Colon (tissue), 2 donors: ENCODE results near the gene GNG5.
"Not testable (repeated sequence)": the region's sequence is repeated elsewhere in the genome, so short reads cannot be mapped to it uniquely, and the experiment has no call there.

Experiments
- FAIRE-seq: peaks from 2 replicates; lab custom pipeline; 2012; peaks lifted over from hg19 to GRCh38; lab: Jason Lieb, UNC
- donor health status: control.
- donor health status: control.

GNG5 gene

DNA sequence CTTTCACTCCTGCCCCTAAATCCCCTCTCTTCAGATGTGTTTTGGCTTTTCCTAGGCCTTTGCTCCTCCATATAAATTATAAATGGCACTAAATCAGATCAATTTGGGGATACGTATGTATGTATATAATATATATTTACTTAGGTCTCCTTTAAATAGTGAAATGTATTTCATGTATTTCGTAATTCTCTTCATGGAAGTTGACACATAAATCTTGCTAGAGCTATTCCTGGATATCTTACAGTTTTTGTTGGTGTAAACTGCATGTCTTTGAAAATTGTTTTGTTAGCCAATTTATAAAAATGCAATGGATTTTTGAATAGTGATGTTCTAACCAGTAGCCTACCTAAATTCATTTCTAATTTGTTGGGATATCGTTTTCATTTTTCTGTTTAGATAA is 18.3 kb downstream of the GNG5 start:
- FAIRE-seq, result no peak

GRCh38 chr1:84481317-84481716 is 25.1 kb downstream of the GNG5 start:
- FAIRE-seq, result no peak

GRCh38 chr1:84480650-84481049 is 25.7 kb downstream of the GNG5 start:
- FAIRE-seq, result no peak

GRCh38 chr1:84479998-84480397 is 26.4 kb downstream of the GNG5 start:
- no peak for FAIRE-seq

GRCh38 chr1:84478876-84479868 is 27.2 kb downstream of the GNG5 start, which contains the start of gene RPF1:
RPF1 (plus strand) TSS chr1:84479266; CDS start chr1:84479282, 16 bp downstream.
- no peak for FAIRE-seq

DNA sequence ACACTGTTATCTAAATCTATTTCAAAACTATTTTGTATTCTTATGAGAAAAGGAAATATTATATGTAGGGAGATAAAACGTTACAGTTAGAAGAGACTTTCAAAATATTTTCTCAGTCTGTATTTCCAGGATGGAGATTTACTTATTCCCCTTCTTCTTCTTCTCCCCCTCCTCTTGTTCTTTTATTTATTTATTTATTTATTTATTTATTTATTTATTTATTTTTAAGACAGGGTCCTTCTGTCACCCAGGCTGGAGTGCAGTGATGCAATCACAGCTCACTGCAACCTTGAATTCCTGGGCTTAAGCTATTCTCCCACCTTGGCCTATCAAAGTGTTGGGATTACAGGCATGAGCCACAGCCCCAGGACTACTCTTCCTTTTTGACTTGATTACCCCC is 30.2 kb downstream of the GNG5 start:
- no peak for FAIRE-seq

DNA sequence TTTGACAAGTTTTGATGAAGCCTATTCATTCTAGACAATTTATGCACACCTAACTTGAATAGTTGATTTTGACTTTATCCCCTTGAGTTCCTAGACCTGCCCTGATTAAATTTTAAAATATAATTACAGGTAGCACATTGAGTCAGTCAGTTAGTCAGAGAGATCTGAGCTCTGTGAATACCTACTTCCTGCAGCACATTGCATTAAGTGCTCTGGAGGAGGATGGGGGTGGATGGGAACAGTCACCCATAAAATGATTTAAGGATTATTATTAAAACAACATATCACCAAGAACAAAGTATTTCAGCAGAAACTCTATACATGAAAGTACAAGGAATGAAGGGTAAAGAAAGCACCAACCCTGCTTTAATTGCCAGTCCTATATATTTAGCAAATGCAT is 39.1 kb downstream of the GNG5 start:
- FAIRE-seq, result no peak

DNA sequence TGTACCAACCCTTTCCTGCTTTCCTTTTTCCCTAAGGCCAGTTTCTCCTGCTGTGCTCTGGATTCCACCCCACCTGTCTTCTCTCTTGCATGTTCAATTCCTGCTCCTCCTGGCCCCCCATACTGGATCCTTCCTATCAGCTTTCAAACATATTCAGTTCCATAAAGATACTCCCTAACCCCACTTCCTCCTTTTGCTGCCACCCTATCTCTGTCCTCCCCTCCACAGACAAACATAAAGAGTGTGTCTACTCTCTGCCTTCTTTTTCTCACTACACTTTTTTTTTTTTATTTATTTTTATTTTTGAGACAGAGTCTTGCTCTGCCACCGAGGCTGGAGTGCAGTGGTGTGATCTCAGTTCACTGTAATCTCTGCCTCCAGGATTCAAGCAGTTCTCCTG is 44.3 kb downstream of the GNG5 start:
- no peak for FAIRE-seq

GRCh38 chr1:84452436-84452835 is 53.9 kb downstream of the GNG5 start:
- FAIRE-seq, result no peak

DNA sequence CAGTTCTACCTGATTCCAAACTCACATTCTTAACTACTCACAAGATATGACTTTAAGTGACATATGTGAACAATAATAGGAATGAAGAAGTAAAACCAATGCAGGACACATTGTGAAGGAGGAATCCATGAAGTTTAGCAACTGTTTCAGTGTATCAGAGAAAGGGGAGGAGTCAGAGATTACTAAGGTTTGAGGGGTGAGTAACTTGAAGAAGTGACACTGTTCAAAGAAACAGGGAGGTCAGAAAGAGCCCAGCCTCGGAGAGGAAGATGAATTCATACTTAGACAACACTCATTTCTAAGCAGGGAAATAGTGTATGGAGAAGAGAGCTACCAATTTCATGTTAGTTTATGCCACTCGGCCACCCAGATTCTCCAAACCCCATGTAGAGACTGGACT is 55.5 kb downstream of the GNG5 start:
- no peak for FAIRE-seq

DNA sequence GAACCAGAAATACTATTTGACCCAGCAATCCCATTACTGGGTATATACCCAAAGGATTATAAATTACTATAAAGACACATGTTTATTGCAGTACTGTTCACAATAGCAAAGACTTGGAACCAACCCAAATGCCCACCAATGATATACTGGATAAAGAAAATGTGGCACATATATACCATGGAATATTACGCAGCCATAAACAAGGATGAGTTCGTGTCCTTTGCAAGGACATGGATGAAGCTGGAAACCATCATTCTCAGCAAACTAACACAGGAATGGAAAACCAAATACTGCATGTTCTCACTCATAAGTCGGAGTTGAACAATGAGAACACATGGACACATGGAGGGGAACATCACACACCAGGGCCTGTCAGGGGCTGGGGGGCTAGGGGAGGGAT is 57.7 kb downstream of the GNG5 start:
- FAIRE-seq, result not testable (repeated sequence)
